Fibroblast of skin of right quadriceps (primary cell): ENCODE measurements around the gene SETBP1.

Source experiments
- DNase-seq: peaks from one replicate; pipeline ENCODE4 v3.0.0-alpha.2; 2013

Gene SETBP1

DNA sequence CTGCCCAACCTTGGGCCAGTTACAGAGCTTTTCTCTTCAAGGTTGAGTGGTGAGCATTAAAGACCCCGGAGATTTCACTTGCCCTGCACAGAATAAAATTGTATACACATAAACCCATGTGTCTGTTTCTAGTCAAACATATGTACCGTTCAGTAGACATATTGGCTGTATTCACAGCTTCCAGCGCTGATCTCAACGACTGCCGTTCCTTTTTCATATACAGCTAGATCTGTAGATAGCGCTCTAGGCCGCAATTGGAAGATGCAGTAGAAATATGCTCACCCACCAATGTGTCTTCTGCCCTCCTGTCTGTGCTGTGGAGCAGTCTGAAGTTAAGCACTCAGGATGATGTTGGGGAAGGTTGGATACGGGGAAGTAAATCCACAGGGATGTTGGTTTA is 317.7 kb downstream of the SETBP1 start:
- DNase-seq = no peak

DNA sequence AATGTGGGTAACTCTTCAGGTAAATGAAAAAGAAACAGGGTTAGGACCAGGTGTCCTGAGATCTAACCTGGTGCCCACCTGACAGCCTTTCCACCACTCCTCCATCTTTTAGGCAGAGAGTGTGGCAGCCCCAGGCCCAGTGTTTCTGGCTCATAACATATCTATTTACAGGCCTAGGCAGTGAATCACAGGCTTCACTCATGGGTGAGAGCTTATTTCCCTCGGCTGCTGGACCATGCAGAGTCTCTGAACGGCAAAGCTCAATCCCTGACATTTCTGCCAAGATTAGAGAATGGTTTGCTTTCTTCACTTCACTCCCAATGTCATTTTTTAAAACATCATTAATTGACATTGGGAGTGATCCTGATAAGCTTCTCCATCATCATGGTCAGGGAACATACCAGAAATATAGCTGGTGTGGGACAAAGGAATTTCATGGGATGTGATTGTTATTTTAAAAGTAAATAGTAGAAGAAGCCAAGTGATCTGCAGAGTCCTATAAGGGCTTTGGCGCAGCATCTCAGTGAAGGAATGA is 323.9 kb downstream of the SETBP1 start:
- peak; percentile 17 for DNase-seq

DNA sequence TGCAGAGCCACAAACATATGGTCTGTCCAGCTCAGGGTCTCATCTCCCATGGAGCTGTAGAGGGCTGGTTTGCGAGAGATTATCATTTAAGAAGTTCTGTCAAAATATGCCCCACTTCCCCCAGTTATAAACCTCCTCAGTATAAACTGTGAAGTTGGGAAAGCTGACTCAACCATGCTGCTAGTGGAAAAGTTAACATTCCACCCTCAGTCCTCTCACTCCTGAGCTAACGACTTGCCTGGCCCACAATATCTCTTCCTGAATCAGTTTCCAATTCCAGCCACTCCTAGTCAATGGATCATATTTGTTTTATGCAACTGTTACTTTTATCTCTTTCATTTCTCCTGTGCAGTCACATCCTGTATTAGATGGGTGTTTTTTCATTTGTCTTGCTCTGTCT is 326.2 kb downstream of the SETBP1 start:
- DNase-seq = peak; percentile 36

DNA sequence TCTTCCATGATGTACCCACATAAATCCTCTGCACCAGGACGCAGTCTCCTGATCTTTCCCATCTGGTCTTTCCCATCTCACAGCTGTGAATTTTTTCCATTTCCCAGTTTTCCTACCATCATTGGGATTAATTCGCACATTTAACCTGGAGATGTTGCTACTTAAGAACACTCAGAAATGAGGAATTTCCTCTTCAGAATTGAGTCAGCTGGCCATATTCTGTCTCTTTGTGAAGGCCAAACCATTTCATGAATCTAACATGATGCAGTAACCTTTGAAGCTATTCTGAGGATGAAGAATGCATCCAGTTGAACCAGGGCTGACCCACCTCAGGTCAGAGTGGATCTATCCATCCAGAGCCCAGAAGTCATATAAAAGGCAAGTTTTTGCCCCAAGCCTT is 326.8 kb downstream of the SETBP1 start:
- DNase-seq = peak; percentile 57

DNA sequence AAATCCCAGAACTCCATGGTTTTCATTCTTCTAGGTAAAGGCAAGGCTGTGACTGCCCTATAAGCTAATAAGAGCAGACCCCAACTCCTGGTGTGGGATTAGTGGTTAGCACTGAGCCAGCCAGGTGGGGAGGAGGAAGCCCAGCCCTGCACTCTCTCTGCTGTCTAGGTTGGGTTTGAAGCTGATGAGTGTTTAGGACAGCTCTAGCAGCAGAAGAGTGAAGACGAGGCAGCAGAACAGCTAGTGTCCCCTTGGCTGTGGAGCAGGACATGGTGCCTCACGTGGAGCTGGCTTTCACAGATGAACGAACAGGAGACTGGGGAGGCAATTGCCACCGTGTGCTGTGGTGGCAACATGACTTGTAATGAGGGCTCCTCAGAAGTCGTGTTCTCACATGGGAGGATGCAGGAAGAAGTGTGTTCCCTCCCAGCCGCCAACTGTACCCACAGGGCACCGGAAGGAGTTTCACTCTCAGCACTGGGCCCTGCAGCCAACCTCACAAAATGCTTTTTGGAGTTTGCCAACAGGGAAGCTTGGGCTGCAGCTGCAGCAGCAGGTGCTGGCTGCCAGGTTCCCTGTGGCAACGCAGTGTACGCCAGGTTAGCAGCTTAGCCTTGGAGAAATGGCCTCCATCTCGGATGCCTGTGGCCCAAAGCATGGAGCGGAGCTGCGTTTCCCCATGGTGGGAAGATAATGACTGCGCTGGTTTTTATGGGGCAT is 328.2 kb downstream of the SETBP1 start:
- no peak for DNase-seq

DNA sequence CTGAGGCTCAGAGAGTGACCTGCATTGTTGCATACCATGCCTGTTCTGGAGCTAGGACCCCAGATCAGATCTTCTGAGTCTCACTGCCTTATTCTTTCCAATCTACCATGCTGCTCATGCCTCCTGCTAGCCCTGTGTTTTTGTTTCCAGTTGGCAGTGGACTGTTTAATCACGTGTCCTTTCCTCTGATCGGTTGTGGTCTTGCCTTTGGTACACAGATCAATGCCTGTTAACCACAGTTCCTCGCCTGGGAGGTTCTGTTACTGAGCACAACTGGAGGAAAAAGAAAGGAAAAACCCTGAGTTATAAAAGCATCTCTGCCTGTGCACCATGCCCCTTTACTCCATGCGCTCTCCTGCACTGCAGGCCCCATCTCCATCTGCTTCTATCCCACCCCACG is 329.1 kb downstream of the SETBP1 start:
- no peak for DNase-seq

DNA sequence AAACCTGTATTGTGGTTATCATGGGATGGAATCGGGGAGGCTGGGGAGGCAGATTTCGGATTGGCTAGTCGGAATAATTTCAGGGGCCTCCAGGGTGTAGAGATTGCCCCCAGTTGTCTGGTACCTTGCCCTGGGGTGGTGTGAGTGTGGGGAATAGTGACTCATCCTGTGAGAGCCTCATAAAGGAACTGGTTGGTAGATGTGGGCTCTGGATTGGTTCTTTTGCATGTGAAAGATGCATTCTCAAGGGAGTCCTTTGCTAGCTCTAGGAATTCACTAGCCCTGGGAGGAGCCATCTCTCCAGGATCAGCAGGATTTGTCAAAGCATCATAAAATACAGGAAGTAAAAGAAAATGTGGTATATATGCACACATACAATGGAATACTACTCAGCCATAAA is 331.6 kb downstream of the SETBP1 start:
- DNase-seq = peak; percentile 35

DNA sequence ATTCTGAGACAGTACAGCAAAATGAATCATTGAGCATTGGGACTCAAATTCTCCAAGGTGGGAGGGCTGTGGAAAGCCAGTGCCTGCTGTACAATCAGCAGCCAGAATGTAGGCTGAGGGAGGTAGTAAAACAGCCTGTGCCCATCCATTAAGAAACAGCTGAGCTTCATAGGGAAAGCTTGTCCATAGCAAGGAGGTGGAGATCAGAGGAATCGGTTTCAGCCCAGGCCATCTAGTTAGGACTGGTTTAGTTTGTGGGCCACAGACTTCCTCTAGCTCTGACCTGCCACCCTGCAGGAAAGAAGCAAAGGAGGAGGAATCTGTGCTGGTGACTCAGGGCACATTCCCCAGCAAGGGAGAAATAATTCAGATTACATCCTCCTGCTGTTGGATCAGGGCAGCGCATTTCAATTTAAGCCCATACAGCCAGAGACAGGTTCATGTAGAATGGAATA is 333.4 kb downstream of the SETBP1 start:
- peak; percentile 88 for DNase-seq

DNA sequence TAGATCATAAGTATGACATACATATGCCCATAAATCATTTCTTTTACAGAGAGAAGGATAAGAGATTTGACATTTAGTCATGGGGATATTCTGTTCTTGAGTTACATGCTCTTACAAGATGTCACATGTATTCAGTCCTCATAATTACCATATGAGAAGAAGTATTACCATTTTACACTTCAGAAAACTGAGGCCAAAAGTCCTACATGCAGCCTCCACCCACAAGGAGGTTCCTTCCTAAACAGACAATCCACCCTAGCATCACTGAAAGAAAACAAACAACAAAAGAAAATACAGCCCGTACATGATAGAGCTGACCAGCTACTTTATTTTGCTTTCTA is 335.1 kb downstream of the SETBP1 start:
- DNase-seq = no peak

DNA sequence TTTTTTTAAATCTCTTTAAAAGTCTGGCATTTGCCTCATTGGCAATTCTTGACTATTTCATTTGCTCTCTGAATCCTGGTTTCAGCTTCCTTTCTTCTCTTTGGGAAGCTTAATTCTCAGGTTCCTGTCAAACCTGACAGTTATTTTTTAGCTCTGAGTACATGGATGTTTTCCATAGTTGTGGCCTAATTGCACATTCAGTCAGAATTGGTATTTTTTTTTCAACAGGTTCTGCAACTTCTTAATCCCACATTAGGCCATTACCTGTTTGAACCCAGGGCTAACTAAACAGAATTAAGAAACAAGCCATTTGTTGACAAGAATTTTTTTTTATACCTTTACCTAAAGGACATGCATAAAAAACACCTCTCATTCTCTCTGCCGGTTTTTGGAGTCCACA is 338.8 kb downstream of the SETBP1 start:
- DNase-seq = no peak

DNA sequence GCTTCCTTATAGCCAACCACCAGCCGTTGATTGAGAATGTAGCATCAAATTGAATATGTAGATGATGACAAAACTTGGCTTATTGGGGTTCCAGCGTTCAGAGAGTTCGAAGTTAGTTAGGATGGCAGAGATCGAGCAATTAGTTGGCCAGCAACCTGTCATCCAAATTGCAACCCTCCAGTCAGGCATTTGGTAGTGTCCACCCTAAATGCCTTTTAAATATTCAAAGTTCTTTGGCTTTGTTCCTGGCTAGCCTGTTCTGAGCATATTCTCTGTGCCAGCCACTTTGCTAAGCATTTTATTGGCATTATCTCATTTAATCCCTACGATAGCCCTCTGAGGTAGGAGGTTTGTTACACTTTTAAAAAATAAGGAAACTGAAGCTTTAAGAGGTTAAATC is 342.8 kb downstream of the SETBP1 start:
- DNase-seq = no peak

DNA sequence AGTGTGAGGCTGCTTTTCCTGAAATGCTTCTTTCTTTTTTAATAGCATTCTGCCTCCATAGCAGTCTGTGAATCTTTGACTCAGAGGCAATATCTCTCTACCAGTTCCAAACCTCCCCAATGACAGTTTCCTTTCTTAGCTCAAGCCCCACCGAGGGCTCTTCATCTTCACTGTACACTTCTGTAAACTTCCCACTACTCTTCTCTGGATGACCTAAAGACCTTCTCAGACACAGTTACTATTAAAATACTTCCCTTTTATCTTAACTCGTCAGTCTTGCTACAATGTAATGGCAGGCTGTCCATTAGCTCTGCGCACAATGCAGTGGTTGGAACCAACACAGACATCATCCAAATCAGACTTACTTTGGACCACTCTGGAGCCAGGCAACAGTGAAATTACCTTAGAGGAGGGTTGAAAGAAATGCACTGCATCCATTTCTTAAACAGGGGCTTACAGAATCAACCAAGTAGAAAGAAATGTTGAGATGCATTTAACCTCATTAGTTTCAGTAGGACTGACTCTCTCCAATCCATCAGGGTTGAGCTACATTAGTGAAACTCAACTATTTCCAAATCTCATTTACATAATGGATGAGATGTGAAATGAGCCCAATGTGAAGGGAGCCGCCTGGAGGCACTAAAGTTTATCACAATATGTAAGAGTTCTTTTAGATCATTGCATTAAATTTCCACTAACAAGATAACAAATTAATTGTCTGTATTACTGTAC is 343.8 kb downstream of the SETBP1 start:
- DNase-seq = no peak

DNA sequence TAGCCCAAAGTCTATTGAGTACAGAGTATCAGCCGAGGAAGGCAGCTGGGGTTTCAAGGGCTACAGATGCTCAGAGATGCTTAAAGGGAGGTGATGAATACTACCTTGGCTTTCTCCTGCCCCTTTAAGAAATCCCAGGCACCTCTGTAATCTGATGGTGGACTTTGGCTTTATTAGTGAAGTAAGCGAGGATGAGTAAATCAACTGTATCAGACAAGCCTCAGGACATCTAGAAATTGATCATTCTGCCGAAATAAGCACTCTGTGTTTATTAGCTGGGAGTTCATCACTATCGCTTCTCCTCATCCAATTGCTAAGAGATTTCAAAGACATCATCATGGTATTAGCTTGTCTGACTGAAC is 344.4 kb downstream of the SETBP1 start:
- DNase-seq = no peak

DNA sequence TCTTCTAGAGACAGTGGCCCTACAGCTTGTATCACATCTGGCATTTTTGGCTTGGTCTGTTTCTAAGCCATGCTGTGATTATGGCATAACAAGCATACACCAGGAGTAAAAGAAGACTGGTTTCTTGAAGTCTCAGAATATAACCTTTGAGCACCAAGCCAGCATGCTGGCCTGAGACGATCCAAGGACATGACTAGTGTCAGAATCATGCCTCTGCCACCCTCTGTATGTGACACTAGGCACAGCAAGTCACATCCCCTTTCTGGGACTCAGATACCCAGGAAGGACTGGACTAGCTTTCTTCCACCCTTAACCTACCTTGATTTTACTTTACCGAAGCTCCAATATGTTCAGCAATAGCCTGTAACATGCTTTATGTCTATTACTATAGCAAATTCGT is 345.5 kb downstream of the SETBP1 start:
- no peak for DNase-seq

DNA sequence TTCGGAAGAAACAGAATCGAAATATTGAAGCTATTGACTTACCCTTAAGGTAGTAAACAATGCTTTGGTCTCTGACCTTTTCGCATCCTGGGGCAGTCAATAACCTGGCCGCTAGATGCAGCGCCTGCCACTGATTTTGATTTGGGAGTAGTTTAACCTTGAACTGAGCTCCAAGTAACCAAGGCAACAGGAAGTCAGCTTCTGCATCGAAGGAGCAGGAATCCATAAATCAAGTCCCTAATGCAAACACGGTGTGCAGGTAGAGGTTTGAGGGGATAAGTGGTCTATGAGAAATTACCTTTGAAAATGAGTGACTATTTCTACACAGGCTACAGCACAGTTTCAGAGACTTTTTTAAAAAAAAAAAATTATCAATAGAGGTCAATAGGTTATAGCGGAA is 353.5 kb downstream of the SETBP1 start:
- DNase-seq = no peak

DNA sequence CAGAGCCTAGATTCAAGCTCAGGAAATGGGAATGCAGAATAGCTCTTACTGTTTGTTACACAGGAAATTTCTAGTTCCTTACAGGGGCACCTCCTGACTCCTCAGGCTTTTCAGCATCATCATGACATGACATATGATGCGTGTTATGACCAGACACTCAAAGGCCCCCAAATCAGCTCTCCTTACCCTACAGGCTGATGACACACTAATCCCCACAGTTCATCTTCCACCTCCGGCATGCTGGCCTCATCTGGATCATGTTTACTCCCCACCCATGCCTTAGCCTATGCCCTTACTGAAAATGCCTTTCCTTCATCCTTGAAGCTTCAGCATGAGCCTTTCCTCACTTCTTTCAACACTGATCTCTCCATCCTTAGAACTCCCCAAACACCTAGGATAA is 356.9 kb downstream of the SETBP1 start:
- DNase-seq = peak; percentile 34

DNA sequence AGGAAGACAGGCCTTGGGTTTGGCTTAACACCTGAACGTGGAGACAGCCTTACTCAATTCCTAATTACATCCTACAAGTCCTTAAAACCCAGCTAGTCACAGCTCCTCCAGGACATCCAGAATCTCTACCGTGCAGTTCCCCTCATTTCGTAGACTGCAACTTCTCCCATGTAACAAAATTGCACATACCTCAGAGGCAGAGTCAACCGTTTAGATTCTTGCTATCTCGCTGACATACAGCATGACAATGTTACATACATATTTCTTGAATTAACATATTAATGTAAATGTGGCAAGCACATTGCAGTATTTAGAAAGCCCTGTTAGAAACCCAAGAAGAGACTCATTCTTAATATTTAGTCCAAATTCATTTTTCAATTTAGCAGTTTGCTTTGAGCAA is 358.7 kb downstream of the SETBP1 start:
- peak; percentile 39 for DNase-seq

DNA sequence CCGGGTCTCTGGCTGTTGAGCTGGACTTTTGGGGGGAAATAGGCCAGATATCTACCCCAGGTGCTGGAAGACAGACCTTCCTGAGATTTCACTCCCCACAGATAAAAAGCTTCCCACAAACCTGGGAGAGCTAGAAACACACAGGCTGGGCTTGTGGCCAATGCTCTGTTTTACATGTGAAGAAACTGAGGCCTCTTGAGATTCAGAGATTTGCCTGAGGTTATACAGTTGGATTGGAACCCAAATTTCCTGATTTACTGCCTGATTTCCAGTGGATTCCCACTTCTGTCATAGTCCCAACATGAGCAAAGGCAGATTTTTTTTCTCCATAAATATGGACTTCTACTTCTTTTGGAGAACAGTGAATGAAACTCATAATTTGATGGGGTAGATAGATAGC is 360.2 kb downstream of the SETBP1 start:
- DNase-seq = no peak

DNA sequence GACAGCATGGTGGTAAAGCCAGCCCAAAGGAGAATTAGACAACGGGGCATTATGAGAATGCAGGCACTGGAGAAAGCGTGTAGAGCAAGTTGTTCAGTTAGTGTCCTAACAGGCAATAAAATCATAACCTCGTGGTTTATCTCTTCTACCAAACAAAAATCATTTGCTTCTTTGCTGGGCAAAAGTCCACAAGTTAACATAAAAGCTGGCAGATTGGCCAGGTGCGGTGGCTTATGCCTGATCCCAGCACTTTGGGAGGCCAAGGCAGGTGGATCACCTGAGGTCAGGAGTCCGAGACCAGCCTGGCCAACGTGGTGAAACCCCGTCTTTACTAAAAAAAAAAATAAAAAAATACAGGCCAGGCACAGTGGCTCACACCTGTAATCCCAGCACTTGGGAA is 364.1 kb downstream of the SETBP1 start:
- DNase-seq = no peak

DNA sequence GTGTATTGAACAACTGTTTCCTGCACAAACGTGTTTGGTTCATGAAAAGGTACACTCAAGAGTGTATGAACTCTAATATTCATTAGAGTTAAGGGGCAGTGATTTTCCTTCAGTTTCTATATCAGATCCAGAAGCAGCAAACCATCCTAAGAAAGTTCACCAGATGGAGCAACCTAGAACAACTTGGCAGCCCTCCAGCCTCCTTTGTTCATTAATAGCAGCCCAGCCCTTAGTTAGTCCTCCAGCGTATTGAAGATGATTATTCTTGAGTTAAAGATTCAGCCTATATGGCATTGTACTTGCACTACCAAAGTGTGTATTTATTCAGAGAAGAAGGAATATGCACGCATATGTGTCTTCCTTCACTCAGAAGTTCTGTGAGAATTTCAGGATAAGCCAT is 365.5 kb downstream of the SETBP1 start:
- DNase-seq = no peak

DNA sequence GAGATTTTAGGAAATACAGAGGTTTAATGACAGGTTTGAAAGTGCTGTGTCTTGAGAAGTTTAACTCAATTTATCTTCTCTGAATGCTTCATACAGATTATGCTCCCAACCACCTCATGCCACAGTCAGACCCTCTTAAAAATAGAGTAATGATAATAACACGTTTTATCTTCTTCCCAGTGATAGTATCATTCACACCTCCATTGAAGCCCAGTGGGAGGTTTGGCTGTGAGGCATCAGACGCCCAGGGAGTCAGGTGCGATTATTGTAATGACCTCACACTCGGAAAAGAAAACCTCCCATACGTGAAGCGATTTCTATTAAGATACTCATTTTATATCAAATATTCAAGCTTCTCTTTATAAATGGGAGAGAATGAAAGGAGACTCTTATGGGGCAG is 366.3 kb downstream of the SETBP1 start:
- no peak for DNase-seq

DNA sequence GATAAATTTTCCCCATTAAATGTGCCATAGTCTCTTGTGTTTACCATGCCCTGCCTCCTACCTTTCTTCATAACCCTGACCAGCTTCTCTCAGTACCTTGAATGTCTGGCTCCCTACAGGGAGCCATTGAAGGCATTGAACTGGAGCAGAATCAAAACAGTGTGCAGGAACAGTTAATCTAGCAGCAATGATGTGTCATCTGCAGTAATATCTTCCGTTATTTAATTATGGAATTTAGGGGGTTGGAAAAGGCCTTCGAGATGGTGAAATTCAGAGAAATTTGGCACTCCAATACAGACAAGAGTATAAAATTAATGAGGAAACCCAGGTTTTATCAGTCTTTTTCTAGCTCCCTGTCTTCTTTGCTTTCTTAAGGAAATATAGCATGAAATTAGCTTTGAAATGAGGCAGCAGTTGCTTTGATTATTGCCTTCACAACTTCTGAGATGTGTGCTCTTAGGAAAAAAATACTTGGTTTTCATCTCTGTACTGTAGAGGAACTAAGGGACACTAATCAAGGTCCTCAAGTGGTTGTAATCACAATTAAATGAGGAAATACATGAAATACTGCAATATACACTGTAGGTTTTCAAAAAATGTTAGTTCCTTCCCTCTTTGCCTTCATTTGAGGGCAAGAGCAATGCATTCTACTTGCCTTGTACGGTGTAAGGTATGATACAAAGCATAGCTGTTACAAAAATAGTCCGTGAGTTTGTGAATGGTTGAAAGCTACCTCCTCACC is 369.1 kb downstream of the SETBP1 start:
- DNase-seq = peak; percentile 51

DNA sequence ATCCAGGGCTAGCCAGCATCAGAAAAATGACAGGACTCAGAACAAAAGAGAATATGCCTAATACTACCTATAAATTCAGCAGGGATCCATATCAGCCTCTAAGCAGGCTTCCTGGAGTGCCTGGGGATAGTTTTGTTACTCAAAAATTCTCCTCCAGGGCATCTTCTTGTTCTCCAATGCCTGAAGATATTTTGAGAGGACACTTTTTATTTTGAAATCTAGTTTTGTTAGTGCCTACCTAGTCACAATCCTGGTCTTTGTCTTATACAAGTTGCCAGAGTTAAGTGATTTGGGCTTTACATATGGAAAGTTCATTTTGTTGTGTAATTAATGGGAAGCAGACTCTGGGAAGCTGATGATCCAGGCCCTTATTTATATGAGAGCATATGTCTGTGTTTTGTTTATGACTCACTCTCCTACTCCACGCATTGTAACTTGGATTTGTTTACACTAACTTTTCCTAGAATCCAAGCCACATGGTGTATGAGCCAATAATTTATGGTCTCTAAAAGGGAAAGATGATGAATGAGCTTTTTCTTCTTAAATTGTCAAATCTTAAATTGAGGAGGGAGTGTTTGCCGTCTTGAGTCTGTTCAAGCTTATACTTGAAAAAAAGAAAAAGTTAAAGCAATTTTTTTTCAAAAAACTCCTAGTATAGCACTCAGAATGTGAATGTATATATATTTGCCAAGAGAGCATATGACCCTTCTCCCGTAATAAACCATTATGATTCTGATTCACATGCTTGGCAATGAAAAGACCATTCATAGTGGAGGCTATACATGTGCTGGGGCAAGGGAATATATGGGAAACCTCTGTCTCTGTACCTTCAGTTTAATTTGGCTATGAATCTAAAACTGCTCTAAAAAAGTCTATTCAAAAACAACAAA is 370.3 kb downstream of the SETBP1 start:
- DNase-seq = peak; percentile 96
